H1 (cell line): ENCODE measurements around the gene SFRP2. TPM values are rescaled to one million over a fixed set of nuclear protein-coding genes. Genes with fewer than 3 reads are reported as not detected.

Source experiments
- EZH2 ChIP-seq: fragments of 200-600 bp; sonication (generic); IDR thresholded peaks from 2 replicates; pipeline ENCODE4 v1.7.1; 2012; ENCODE audit warnings: low read depth, mild to moderate bottlenecking, moderate library complexity, low read length, inconsistent platforms; ENCODE audit not compliant: severe bottlenecking
- KDM1A ChIP-seq: fragments of 200-600, 300-600 bp; sonication (generic); IDR thresholded peaks from 2 replicates; pipeline ENCODE4 v1.7.1; 2016; ENCODE audit warnings: mild to moderate bottlenecking, low read length, borderline replicate concordance
- SP1 ChIP-seq: IDR thresholded peaks from 2 replicates; pipeline ENCODE4 v1.6.1; 2011; ENCODE audit warnings: low read depth, low read length
- SP2 ChIP-seq: IDR thresholded peaks from 2 replicates; pipeline ENCODE4 v1.6.1; 2012; ENCODE audit warnings: mild to moderate bottlenecking, low read length, inconsistent platforms
- TCF12 ChIP-seq: IDR thresholded peaks from 2 replicates; pipeline ENCODE4 v1.6.1; 2011; ENCODE audit warnings: low read depth, mild to moderate bottlenecking, low read length
- polyA plus RNA-seq, 7 experiments: library from polyadenylated mRNA; depleted of rRNA in 3 of 7; stranded (reverse) in 5 of 7; unstranded in 2 of 7; fragments of >200 nt in 5 of 7; fragments of 200-250 nt in 2 of 7; gene quantifications; 1 replicate in 5 of 7; 2 replicates in 1 of 7; 4 replicates in 1 of 7; pipeline versions ENCODE4 v1.2.1 to v1.2.3, GENCODE V29; 2011 to 2013; ENCODE audit warnings: missing spikeins in 2 of 7, mixed read lengths in 2 of 7
- total RNA-seq: library from RNA; stranded (reverse); fragmentation: NEBNext Ultra II Directional; extraction: Animal tissue kit (Norgen Biotek cat#: 25700); gene quantifications from 2 replicates; pipeline ENCODE4 v1.2.1, GENCODE V29; 2021

Gene SFRP2
- total and polyA plus RNA-seq, 2 of the 8 experiments (the other 6 are each of a cell fraction or from before 2014, with no cell fraction given): 108 to 342 TPM

- TF ChIP-seq KDM1A (no peak), SP1 (no peak), EZH2 (no peak), TCF12 (no peak), SP2 (no peak)
These were observed 8.0 kb downstream of the SFRP2 start (continued) for GRCh38 chr4:153780876-153781275.
